ENCODE measurements around the gene RGMA.

Gene RGMA

GRCh38 chr15:93037820-93038705, 50.9 kb downstream of the RGMA start:
- no CpG with 5 or more reads among the region's 20 CpGs for WGBS (ENCODE audit: extremely low coverage, insufficient coverage, insufficient read length)
- Histone ChIP-seq H2BK120ac (ENCODE audit: insufficient read depth, low read length, poor library complexity) (no peak overlapping the region), H3K27me3 (ENCODE audit: insufficient read depth, low read length) (no peaks in the 10 kb centered on the region)

GRCh38 chr15:93036951-93037819, 51.8 kb downstream of the RGMA start:
- H4K8ac ChIP-seq (ENCODE audit: low read depth, low read length), result no peak overlapping the region
- H3K27ac ChIP-seq (ENCODE audit: low read depth, low read length), result no peak overlapping the region
- DNase-seq, result no peak
- no peak overlapping the region for H4K12ac ChIP-seq (ENCODE audit: low read depth, low read length)
- H2AFZ ChIP-seq (ENCODE audit: insufficient read depth, low read length, poor library complexity), result no peak overlapping the region
- WGBS (ENCODE audit: extremely low coverage, insufficient coverage, insufficient read length), result no CpG with 5 or more reads among the region's 29 CpGs
- H3K9ac ChIP-seq (ENCODE audit: low read length), result no peak overlapping the region
- no peak overlapping the region for H3K23ac ChIP-seq (ENCODE audit: low read length)
- H2BK12ac ChIP-seq (ENCODE audit: low read length), result no peak overlapping the region
- no peak overlapping the region for H3K4me2 ChIP-seq (ENCODE audit: low read length)
- no peak overlapping the region for H2AK5ac ChIP-seq (ENCODE audit: low read length)
- no peaks in the 10 kb centered on the region for H3K27me3 ChIP-seq (ENCODE audit: insufficient read depth, low read length)
- H3K14ac ChIP-seq (ENCODE audit: low read length), result no peak overlapping the region
- H3K4me1 ChIP-seq (ENCODE audit: control insufficient read depth in 1 of 2, insufficient read depth in 2 of 2, low read length in 2 of 2), result no peaks in the 10 kb centered on the region
- H3K4ac ChIP-seq (ENCODE audit: low read depth, low read length), result no peak overlapping the region
- H3K79me2 ChIP-seq (ENCODE audit: control insufficient read depth, insufficient read depth, low read length, poor library complexity), result no peaks in the 10 kb centered on the region
- H3K79me1 ChIP-seq (ENCODE audit: low read length), result no peaks in the 10 kb centered on the region
- H4K91ac ChIP-seq (ENCODE audit: low read depth, low read length), result no peak overlapping the region
- H3K4me3 ChIP-seq (ENCODE audit: low read depth, low read length), result no peak overlapping the region
- no peak overlapping the region for H2BK5ac ChIP-seq (ENCODE audit: low read depth, low read length, poor library complexity)
- peaks cover 6% of the 10 kb centered on the region for H3K9me3 ChIP-seq (ENCODE audit: insufficient read depth, low read depth, low read length)
- H2BK120ac ChIP-seq (ENCODE audit: insufficient read depth, low read length, poor library complexity), result no peak overlapping the region
- H3K36me3 ChIP-seq (ENCODE audit: control insufficient read depth in 1 of 2, insufficient read depth in 2 of 2, low read length in 2 of 2), result no peaks in the 10 kb centered on the region
- H3K18ac ChIP-seq (ENCODE audit: low read length), result no peak overlapping the region

More at GRCh38 chr15:93037820-93038705, 50.9 kb downstream of the RGMA start:
- Histone ChIP-seq H3K9me3 (ENCODE audit: insufficient read depth, low read depth, low read length) (peaks cover 6% of the 10 kb centered on the region), H3K4me3 (ENCODE audit: low read depth, low read length) (no peak overlapping the region), H3K14ac (ENCODE audit: low read length) (no peak overlapping the region), H3K4ac (ENCODE audit: low read depth, low read length) (no peak overlapping the region), H3K79me2 (ENCODE audit: control insufficient read depth, insufficient read depth, low read length, poor library complexity) (no peaks in the 10 kb centered on the region), H3K27ac (ENCODE audit: low read depth, low read length) (no peak overlapping the region), H4K91ac (ENCODE audit: low read depth, low read length) (no peak overlapping the region), H3K18ac (ENCODE audit: low read length) (no peak overlapping the region), H3K36me3 (ENCODE audit: control insufficient read depth in 1 of 2, insufficient read depth in 2 of 2, low read length in 2 of 2) (no peaks in the 10 kb centered on the region), H2AFZ (ENCODE audit: insufficient read depth, low read length, poor library complexity) (no peak overlapping the region), H2BK5ac (ENCODE audit: low read depth, low read length, poor library complexity) (no peak overlapping the region), H3K79me1 (ENCODE audit: low read length) (no peaks in the 10 kb centered on the region), H3K4me2 (ENCODE audit: low read length) (no peak overlapping the region), H2AK5ac (ENCODE audit: low read length) (no peak overlapping the region), H3K4me1 (ENCODE audit: control insufficient read depth in 1 of 2, insufficient read depth in 2 of 2, low read length in 2 of 2) (no peaks in the 10 kb centered on the region), H3K9ac (ENCODE audit: low read length) (no peak overlapping the region), H2BK12ac (ENCODE audit: low read length) (no peak overlapping the region), H3K23ac (ENCODE audit: low read length) (no peak overlapping the region), H4K8ac (ENCODE audit: low read depth, low read length) (no peak overlapping the region), H4K12ac (ENCODE audit: low read depth, low read length) (no peak overlapping the region)
- DNase-seq, result peak in 1 of 2 donors; percentile 24

DNA sequence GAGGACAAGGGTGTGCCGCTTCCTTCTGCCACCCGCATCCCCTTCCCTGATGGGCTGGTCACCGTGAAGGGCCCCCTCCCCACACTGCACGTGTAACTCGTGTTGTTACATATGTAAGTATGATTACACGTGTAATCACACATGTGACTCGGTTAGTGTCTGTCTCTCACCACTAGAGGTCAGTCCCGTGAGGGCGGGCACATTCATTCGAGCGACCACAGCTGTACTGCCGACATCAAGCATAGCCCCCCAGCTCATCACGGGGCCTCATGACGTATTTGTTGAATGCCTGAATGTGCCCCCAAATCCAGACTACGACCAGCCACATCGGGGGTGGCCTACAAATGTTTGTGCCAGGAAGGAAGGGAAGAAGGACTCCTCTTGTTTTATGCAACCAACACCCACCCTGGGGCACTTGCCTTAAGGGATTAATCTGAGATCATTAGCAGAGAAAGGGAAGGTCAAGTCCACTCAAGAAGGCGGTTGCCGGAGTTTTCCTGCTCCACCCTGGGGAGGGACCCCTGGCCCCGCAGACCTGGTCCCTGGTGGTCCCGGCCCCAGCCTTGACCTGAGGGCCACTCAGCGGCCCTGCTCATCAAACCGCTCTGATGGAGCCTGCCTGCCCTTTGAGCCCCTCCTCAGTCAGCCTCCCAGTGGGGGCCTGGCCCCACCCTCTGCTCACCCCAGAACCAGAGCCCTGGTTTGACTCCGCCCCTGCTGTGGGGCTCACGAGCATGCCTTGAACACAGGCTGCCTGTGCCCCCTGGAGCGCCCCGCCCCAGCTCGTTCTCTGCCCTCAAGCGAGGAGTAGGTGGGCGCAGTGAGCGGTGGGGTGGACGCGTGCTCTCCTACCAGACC, 52.8 kb downstream of the RGMA start:
- Histone ChIP-seq H3K4ac (ENCODE audit: low read depth, low read length) (no peak overlapping the region), H3K79me2 (ENCODE audit: control insufficient read depth, insufficient read depth, low read length, poor library complexity) (no peaks in the 10 kb centered on the region), H2BK120ac (ENCODE audit: insufficient read depth, low read length, poor library complexity) (no peak overlapping the region), H4K91ac (ENCODE audit: low read depth, low read length) (no peak overlapping the region), H3K4me3 (ENCODE audit: low read depth, low read length) (no peak overlapping the region), H3K4me2 (ENCODE audit: low read length) (no peak overlapping the region), H2BK5ac (ENCODE audit: low read depth, low read length, poor library complexity) (no peak overlapping the region), H2BK12ac (ENCODE audit: low read length) (no peak overlapping the region), H4K12ac (ENCODE audit: low read depth, low read length) (no peak overlapping the region), H2AFZ (ENCODE audit: insufficient read depth, low read length, poor library complexity) (no peak overlapping the region), H2AK5ac (ENCODE audit: low read length) (no peak overlapping the region), H4K8ac (ENCODE audit: low read depth, low read length) (no peak overlapping the region), H3K79me1 (ENCODE audit: low read length) (no peaks in the 10 kb centered on the region), H3K27ac (ENCODE audit: low read depth, low read length) (no peak overlapping the region), H3K23ac (ENCODE audit: low read length) (no peak overlapping the region), H3K18ac (ENCODE audit: low read length) (no peak overlapping the region), H3K9ac (ENCODE audit: low read length) (no peak overlapping the region), H3K36me3 (ENCODE audit: control insufficient read depth in 1 of 2, insufficient read depth in 2 of 2, low read length in 2 of 2) (no peaks in the 10 kb centered on the region), H3K14ac (ENCODE audit: low read length) (no peak overlapping the region), H3K27me3 (ENCODE audit: insufficient read depth, low read length) (no peaks in the 10 kb centered on the region), H3K9me3 (ENCODE audit: insufficient read depth, low read depth, low read length) (peaks cover 5% of the 10 kb centered on the region), H3K4me1 (ENCODE audit: control insufficient read depth in 1 of 2, insufficient read depth in 2 of 2, low read length in 2 of 2) (no peaks in the 10 kb centered on the region)
- DNase-seq, result peak in 1 of 2 donors; percentile 53
- WGBS (ENCODE audit: extremely low coverage, insufficient coverage, insufficient read length), result no CpG with 5 or more reads among the region's 32 CpGs
